ENCODE data around the gene FSTL1. TPM values are rescaled to one million over a fixed set of nuclear protein-coding genes. Genes with fewer than 3 reads are reported as not detected.

Gene FSTL1
- total RNA-seq, 1 experiment from 2014 or later = 1.4 TPM

- H3K27me3 ChIP-seq (replicated peaks; ENCODE audit: control insufficient read depth, insufficient read depth, low read length) = no peaks in the 10 kb centered on the region
- CTCF ChIA-PET = no interaction called here
- Mint-ChIP-seq H3K27ac (ENCODE audit: unreplicated experiment) (peak overlapping the region; percentile 47), H3K9me3 (ENCODE audit: unreplicated experiment) (peaks cover 52% of the 10 kb centered on the region), H3K4me1 (ENCODE audit: low read depth, unreplicated experiment) (peaks cover 50% of the 10 kb centered on the region), H3K4me3 (ENCODE audit: unreplicated experiment) (no peak overlapping the region), H3K27me3 (ENCODE audit: insufficient read depth, unreplicated experiment) (no peaks in the 10 kb centered on the region), H3K36me3 (ENCODE audit: insufficient read depth, unreplicated experiment) (peaks cover 19% of the 10 kb centered on the region)
- H3K4me1 ChIP-seq = peaks cover 66% of the 10 kb centered on the region
- H3K9me3 ChIP-seq = peaks cover 37% of the 10 kb centered on the region
- no peak overlapping the region for H3K4me3 ChIP-seq (ENCODE audit: low read depth, low read length)
- intact Hi-C loops (cut with micrococcal nuclease; ENCODE audit: unreplicated experiment) = no loop called here
- BruUV-seq (replicated peaks) = no TSS peak
- TF ChIP-seq, protein P1, sequence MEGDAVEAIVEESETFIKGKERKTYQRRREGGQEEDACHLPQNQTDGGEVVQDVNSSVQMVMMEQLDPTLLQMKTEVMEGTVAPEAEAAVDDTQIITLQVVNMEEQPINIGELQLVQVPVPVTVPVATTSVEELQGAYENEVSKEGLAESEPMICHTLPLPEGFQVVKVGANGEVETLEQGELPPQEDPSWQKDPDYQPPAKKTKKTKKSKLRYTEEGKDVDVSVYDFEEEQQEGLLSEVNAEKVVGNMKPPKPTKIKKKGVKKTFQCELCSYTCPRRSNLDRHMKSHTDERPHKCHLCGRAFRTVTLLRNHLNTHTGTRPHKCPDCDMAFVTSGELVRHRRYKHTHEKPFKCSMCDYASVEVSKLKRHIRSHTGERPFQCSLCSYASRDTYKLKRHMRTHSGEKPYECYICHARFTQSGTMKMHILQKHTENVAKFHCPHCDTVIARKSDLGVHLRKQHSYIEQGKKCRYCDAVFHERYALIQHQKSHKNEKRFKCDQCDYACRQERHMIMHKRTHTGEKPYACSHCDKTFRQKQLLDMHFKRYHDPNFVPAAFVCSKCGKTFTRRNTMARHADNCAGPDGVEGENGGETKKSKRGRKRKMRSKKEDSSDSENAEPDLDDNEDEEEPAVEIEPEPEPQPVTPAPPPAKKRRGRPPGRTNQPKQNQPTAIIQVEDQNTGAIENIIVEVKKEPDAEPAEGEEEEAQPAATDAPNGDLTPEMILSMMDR (IDR thresholded peaks at IDR 0.05; ENCODE audit: insufficient read depth in 1 of 2, low read depth in 1 of 2, low read length in 1 of 2, severe bottlenecking in 1 of 2, unreplicated experiment in 1 of 2) = no peak
- no peaks in the 10 kb centered on the region; the same call in 1 of the 2 replicates for H3K36me3 ChIP-seq (ENCODE audit: control insufficient read depth, insufficient read depth, low read length)
- DNase-seq = no peak
- POLR2A ChIA-PET = no interaction called here
Observed at GRCh38 chr3:120472121-120472844, 21.5 kb upstream of the FSTL1 start.

GRCh38 chr3:120471643-120472042 is 20.9 kb upstream of the FSTL1 start:
- Mint-ChIP-seq H3K4me1 (ENCODE audit: low read depth, unreplicated experiment) (peaks cover 50% of the 10 kb centered on the region), H3K4me3 (ENCODE audit: unreplicated experiment) (no peak overlapping the region), H3K36me3 (ENCODE audit: insufficient read depth, unreplicated experiment) (peaks cover 19% of the 10 kb centered on the region), H3K9me3 (ENCODE audit: unreplicated experiment) (peaks cover 52% of the 10 kb centered on the region), H3K27me3 (ENCODE audit: insufficient read depth, unreplicated experiment) (no peaks in the 10 kb centered on the region), H3K27ac (ENCODE audit: unreplicated experiment) (peak overlapping the region; percentile 80)
- Histone ChIP-seq H3K4me1 (peaks cover 69% of the 10 kb centered on the region), H3K36me3 (ENCODE audit: control insufficient read depth, insufficient read depth, low read length) (no peaks in the 10 kb centered on the region; the same call in 1 of the 2 replicates), H3K9me3 (peaks cover 37% of the 10 kb centered on the region), H3K4me3 (ENCODE audit: low read depth, low read length) (no peak overlapping the region), H3K27me3 (replicated peaks; ENCODE audit: control insufficient read depth, insufficient read depth, low read length) (no peaks in the 10 kb centered on the region)
- ChIA-PET CTCF (no interaction called here), POLR2A (no interaction called here)
- intact Hi-C loops (cut with micrococcal nuclease; ENCODE audit: unreplicated experiment) = no loop called here
- no peak for DNase-seq
- TF ChIP-seq, protein P1 (IDR thresholded peaks at IDR 0.05; ENCODE audit: insufficient read depth in 1 of 2, low read depth in 1 of 2, low read length in 1 of 2, severe bottlenecking in 1 of 2, unreplicated experiment in 1 of 2) = no peak
- no TSS peak for BruUV-seq (replicated peaks)

GRCh38 chr3:120470870-120471269 is 20.1 kb upstream of the FSTL1 start:
- peaks cover 69% of the 10 kb centered on the region for H3K4me1 ChIP-seq
- BruUV-seq (replicated peaks) = no TSS peak
- H3K4me3 ChIP-seq (ENCODE audit: low read depth, low read length) = no peak overlapping the region
- H3K9me3 Mint-ChIP-seq (ENCODE audit: unreplicated experiment) = peaks cover 52% of the 10 kb centered on the region
- peaks cover 19% of the 10 kb centered on the region for H3K36me3 Mint-ChIP-seq (ENCODE audit: insufficient read depth, unreplicated experiment)
- H3K4me3 Mint-ChIP-seq (ENCODE audit: unreplicated experiment) = no peak overlapping the region
- intact Hi-C loops (cut with micrococcal nuclease; ENCODE audit: unreplicated experiment) = no loop called here
- no peaks in the 10 kb centered on the region for H3K27me3 ChIP-seq (replicated peaks; ENCODE audit: control insufficient read depth, insufficient read depth, low read length)
- ChIA-PET CTCF (no interaction called here), POLR2A (no interaction called here)
- H3K36me3 ChIP-seq (ENCODE audit: control insufficient read depth, insufficient read depth, low read length) = no peaks in the 10 kb centered on the region; the same call in 1 of the 2 replicates
- H3K27me3 Mint-ChIP-seq (ENCODE audit: insufficient read depth, unreplicated experiment) = no peaks in the 10 kb centered on the region
- no peak for DNase-seq
- H3K27ac Mint-ChIP-seq (ENCODE audit: unreplicated experiment) = peak overlapping the region; percentile 80
- peaks cover 37% of the 10 kb centered on the region for H3K9me3 ChIP-seq
- TF ChIP-seq, protein P1 (IDR thresholded peaks at IDR 0.05; ENCODE audit: insufficient read depth in 1 of 2, low read depth in 1 of 2, low read length in 1 of 2, severe bottlenecking in 1 of 2, unreplicated experiment in 1 of 2) = no peak
- H3K4me1 Mint-ChIP-seq (ENCODE audit: low read depth, unreplicated experiment) = peaks cover 50% of the 10 kb centered on the region

All from Caco-2 (cell line).